Measurements from ENCODE around the gene CTU1.

DNA sequence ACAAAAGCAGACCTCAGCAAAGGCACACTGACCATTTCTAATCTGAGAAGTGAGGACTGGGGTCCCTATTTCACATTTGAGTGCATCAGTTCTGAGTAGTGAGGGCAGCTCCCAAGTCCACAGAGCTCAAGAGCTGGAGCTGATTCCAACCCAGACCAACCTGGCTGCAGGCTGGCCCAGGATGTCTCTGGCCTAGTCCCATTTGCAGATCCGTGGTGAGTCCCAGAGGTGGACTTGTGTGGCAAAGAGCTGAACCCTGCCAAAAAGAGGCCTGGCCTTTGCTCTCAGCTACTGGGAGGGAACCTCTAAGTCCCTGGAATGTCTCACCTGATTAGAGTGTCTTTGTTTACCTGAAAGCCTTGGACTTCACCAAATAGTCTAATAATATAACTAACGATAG lies 48.5 kb upstream of the CTU1 start:
- TF ChIP-seq, protein P1, sequence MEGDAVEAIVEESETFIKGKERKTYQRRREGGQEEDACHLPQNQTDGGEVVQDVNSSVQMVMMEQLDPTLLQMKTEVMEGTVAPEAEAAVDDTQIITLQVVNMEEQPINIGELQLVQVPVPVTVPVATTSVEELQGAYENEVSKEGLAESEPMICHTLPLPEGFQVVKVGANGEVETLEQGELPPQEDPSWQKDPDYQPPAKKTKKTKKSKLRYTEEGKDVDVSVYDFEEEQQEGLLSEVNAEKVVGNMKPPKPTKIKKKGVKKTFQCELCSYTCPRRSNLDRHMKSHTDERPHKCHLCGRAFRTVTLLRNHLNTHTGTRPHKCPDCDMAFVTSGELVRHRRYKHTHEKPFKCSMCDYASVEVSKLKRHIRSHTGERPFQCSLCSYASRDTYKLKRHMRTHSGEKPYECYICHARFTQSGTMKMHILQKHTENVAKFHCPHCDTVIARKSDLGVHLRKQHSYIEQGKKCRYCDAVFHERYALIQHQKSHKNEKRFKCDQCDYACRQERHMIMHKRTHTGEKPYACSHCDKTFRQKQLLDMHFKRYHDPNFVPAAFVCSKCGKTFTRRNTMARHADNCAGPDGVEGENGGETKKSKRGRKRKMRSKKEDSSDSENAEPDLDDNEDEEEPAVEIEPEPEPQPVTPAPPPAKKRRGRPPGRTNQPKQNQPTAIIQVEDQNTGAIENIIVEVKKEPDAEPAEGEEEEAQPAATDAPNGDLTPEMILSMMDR (conservative IDR thresholded peaks at IDR 0.05) = no peak
- no peak for TF ChIP-seq ZFX (IDR thresholded peaks at IDR 0.05)
